Neuronal stem cell (in vitro differentiated cells): Measurements from ENCODE around the gene PHF1. TPM values are rescaled to one million over a fixed set of nuclear protein-coding genes. Genes with fewer than 3 reads are reported as not detected.

Experiments used
- small RNA-seq: library from polyadenylated mRNA; stranded (forward); fragments of <200 nt; extraction: miRNeasy Mini kit (QIAGEN cat#:217004); gene quantifications from one replicate; pipeline ENCODE3, GENCODE V24; 2013; ENCODE audit not compliant: insufficient read depth

Gene PHF1

Small RNA genes lying within 50 kb of the gene (small RNA-seq; reads per million reads assigned to genes)
- gene RPL35AP4 (not detected), gene ZBTB9 (not detected)
